ENCODE measurements around the gene S1PR2.
A peak's percentile ranks its signal among the peaks of the same experiment; 100 is the strongest.
"Not testable (repeated sequence)": the region's sequence is repeated elsewhere in the genome, so short reads cannot be mapped to it uniquely, and the experiment has no call there.

Gene S1PR2

GRCh38 chr19:10201176-10201575, 30.0 kb downstream of the S1PR2 start:
- H3K4me2 ChIP-seq (ENCODE audit: low read length, poor library complexity, severe bottlenecking): no peak overlapping the region
- H3K18ac ChIP-seq (ENCODE audit: low read depth in 1 of 2, low read length in 2 of 2): no peak overlapping the region
- no peak overlapping the region for H4K8ac ChIP-seq (ENCODE audit: low read length)
- peaks cover 1% of the 10 kb centered on the region for H3K4me1 ChIP-seq (ENCODE audit: control insufficient read depth, insufficient read depth, low read depth, low read length)
- no peak overlapping the region for H2BK12ac ChIP-seq (ENCODE audit: low read length in 2 of 2)
- no peaks in the 10 kb centered on the region for H3K79me1 ChIP-seq (replicated peaks; ENCODE audit: low read length, poor library complexity, severe bottlenecking)
- no peak overlapping the region for H3K4me3 ChIP-seq (ENCODE audit: insufficient read depth in 1 of 2, low read depth in 1 of 2, low read length in 2 of 2)
- H3K23ac ChIP-seq (ENCODE audit: low read length in 2 of 2): no peak overlapping the region
- H2BK5ac ChIP-seq (ENCODE audit: low read depth, low read length, poor library complexity, severe bottlenecking): no peak overlapping the region
- H3K36me3 ChIP-seq (ENCODE audit: control insufficient read depth in 1 of 2, insufficient read depth in 2 of 2, low read depth in 1 of 2, low read length in 2 of 2): no peaks in the 10 kb centered on the region
- H2AK5ac ChIP-seq (ENCODE audit: low read length, severe bottlenecking): no peak overlapping the region
- H3K4ac ChIP-seq (ENCODE audit: low read depth in 1 of 2, low read length in 2 of 2): no peak overlapping the region
- H3K27me3 ChIP-seq (ENCODE audit: control insufficient read depth in 1 of 2, insufficient read depth in 1 of 2, low read length in 2 of 2): no peaks in the 10 kb centered on the region
- 66% methylated on average over 3 of the region's 3 CpGs for WGBS
- H3K9me3 ChIP-seq (ENCODE audit: control insufficient read depth, low read length): no peaks in the 10 kb centered on the region
- no peak overlapping the region for H3K9ac ChIP-seq (ENCODE audit: low read length)
- H2AFZ ChIP-seq (ENCODE audit: low read depth, low read length): no peak overlapping the region
- no peak overlapping the region for H2BK15ac ChIP-seq (ENCODE audit: low read depth, poor library complexity, severe bottlenecking)
- H3K27ac ChIP-seq (ENCODE audit: low read length, poor library complexity, severe bottlenecking): no peak overlapping the region
- no peak overlapping the region for H4K91ac ChIP-seq (ENCODE audit: low read length)
- DNase-seq: no peak
- no peak overlapping the region for H3K14ac ChIP-seq (ENCODE audit: low read length in 2 of 2)
- no peak overlapping the region for H2BK120ac ChIP-seq (ENCODE audit: low read depth, low read length)

- not testable (repeated sequence) for DNase-seq; H3K4ac ChIP-seq (ENCODE audit: low read depth in 1 of 2, low read length in 2 of 2); H2BK15ac ChIP-seq (ENCODE audit: low read depth, poor library complexity, severe bottlenecking); H3K4me1 ChIP-seq (ENCODE audit: control insufficient read depth, insufficient read depth, low read depth, low read length); H3K9me3 ChIP-seq (ENCODE audit: control insufficient read depth, low read length); H2AFZ ChIP-seq (ENCODE audit: low read depth, low read length); H3K27me3 ChIP-seq (ENCODE audit: control insufficient read depth in 1 of 2, insufficient read depth in 1 of 2, low read length in 2 of 2); H3K36me3 ChIP-seq (ENCODE audit: control insufficient read depth in 1 of 2, insufficient read depth in 2 of 2, low read depth in 1 of 2, low read length in 2 of 2); H3K27ac ChIP-seq (ENCODE audit: low read length, poor library complexity, severe bottlenecking); H4K91ac ChIP-seq (ENCODE audit: low read length); H3K18ac ChIP-seq (ENCODE audit: low read depth in 1 of 2, low read length in 2 of 2); H3K4me2 ChIP-seq (ENCODE audit: low read length, poor library complexity, severe bottlenecking); H3K79me1 ChIP-seq (replicated peaks; ENCODE audit: low read length, poor library complexity, severe bottlenecking); H3K4me3 ChIP-seq (ENCODE audit: insufficient read depth in 1 of 2, low read depth in 1 of 2, low read length in 2 of 2); H2BK120ac ChIP-seq (ENCODE audit: low read depth, low read length); H2BK12ac ChIP-seq (ENCODE audit: low read length in 2 of 2); H4K8ac ChIP-seq (ENCODE audit: low read length); H3K23ac ChIP-seq (ENCODE audit: low read length in 2 of 2); H3K9ac ChIP-seq (ENCODE audit: low read length); H3K14ac ChIP-seq (ENCODE audit: low read length in 2 of 2); H2AK5ac ChIP-seq (ENCODE audit: low read length, severe bottlenecking); H2BK5ac ChIP-seq (ENCODE audit: low read depth, low read length, poor library complexity, severe bottlenecking)
- WGBS: 89% methylated on average over 15 of the region's 15 CpGs
Measured at GRCh38 chr19:10200101-10200500, 31.0 kb downstream of the S1PR2 start.

- H3K4me1 ChIP-seq (ENCODE audit: control insufficient read depth, insufficient read depth, low read depth, low read length); H3K23ac ChIP-seq (ENCODE audit: low read length in 2 of 2); H3K36me3 ChIP-seq (ENCODE audit: control insufficient read depth in 1 of 2, insufficient read depth in 2 of 2, low read depth in 1 of 2, low read length in 2 of 2); H2BK5ac ChIP-seq (ENCODE audit: low read depth, low read length, poor library complexity, severe bottlenecking); H3K14ac ChIP-seq (ENCODE audit: low read length in 2 of 2); H2AK5ac ChIP-seq (ENCODE audit: low read length, severe bottlenecking); H3K9me3 ChIP-seq (ENCODE audit: control insufficient read depth, low read length); H2BK120ac ChIP-seq (ENCODE audit: low read depth, low read length); H2BK12ac ChIP-seq (ENCODE audit: low read length in 2 of 2); H3K27ac ChIP-seq (ENCODE audit: low read length, poor library complexity, severe bottlenecking); H2AFZ ChIP-seq (ENCODE audit: low read depth, low read length); H3K4me2 ChIP-seq (ENCODE audit: low read length, poor library complexity, severe bottlenecking); H2BK15ac ChIP-seq (ENCODE audit: low read depth, poor library complexity, severe bottlenecking); H3K18ac ChIP-seq (ENCODE audit: low read depth in 1 of 2, low read length in 2 of 2); H3K4ac ChIP-seq (ENCODE audit: low read depth in 1 of 2, low read length in 2 of 2); DNase-seq; H3K27me3 ChIP-seq (ENCODE audit: control insufficient read depth in 1 of 2, insufficient read depth in 1 of 2, low read length in 2 of 2); H3K79me1 ChIP-seq (replicated peaks; ENCODE audit: low read length, poor library complexity, severe bottlenecking); H4K91ac ChIP-seq (ENCODE audit: low read length); H4K8ac ChIP-seq (ENCODE audit: low read length): not testable (repeated sequence)
- Histone ChIP-seq H3K9ac (ENCODE audit: low read length) (peak overlapping the region; percentile 79), H3K4me3 (ENCODE audit: insufficient read depth in 1 of 2, low read depth in 1 of 2, low read length in 2 of 2) (peak overlapping the region in 1 of 2 experiments; percentile 68)
- WGBS: 88% methylated on average over 7 of the region's 11 CpGs
Measured at GRCh38 chr19:10198889-10199644, 32.1 kb downstream of the S1PR2 start.

GRCh38 chr19:10195199-10195519, 36.0 kb downstream of the S1PR2 start:
- 33% methylated on average over 4 of the region's 6 CpGs for WGBS
- Histone ChIP-seq H3K9ac (ENCODE audit: low read length) (peak overlapping the region; percentile 86), H2BK5ac (ENCODE audit: low read depth, low read length, poor library complexity, severe bottlenecking) (no peak overlapping the region), H2BK120ac (ENCODE audit: low read depth, low read length) (no peak overlapping the region), H3K4me2 (ENCODE audit: low read length, poor library complexity, severe bottlenecking) (peak overlapping the region; percentile 57), H3K4me1 (ENCODE audit: control insufficient read depth, insufficient read depth, low read depth, low read length) (peaks cover 8% of the 10 kb centered on the region), H2AK5ac (ENCODE audit: low read length, severe bottlenecking) (no peak overlapping the region), H2BK12ac (ENCODE audit: low read length in 2 of 2) (no peak overlapping the region), H3K9me3 (ENCODE audit: control insufficient read depth, low read length) (no peaks in the 10 kb centered on the region), H2AFZ (ENCODE audit: low read depth, low read length) (peak overlapping the region; percentile 8), H3K4ac (ENCODE audit: low read depth in 1 of 2, low read length in 2 of 2) (peak overlapping the region in 1 of 2 experiments; percentile 71), H3K23ac (ENCODE audit: low read length in 2 of 2) (no peak overlapping the region), H3K18ac (ENCODE audit: low read depth in 1 of 2, low read length in 2 of 2) (no peak overlapping the region), H4K91ac (ENCODE audit: low read length) (no peak overlapping the region), H4K8ac (ENCODE audit: low read length) (no peak overlapping the region), H3K4me3 (ENCODE audit: insufficient read depth in 1 of 2, low read depth in 1 of 2, low read length in 2 of 2) (peak overlapping the region; percentile 96), H3K14ac (ENCODE audit: low read length in 2 of 2) (no peak overlapping the region), H3K36me3 (ENCODE audit: control insufficient read depth in 1 of 2, insufficient read depth in 2 of 2, low read depth in 1 of 2, low read length in 2 of 2) (peaks cover 0 to 4% of the 10 kb centered on the region in 2 experiments), H3K27me3 (ENCODE audit: control insufficient read depth in 1 of 2, insufficient read depth in 1 of 2, low read length in 2 of 2) (no peaks in the 10 kb centered on the region), H3K27ac (ENCODE audit: low read length, poor library complexity, severe bottlenecking) (peak overlapping the region; percentile 14), H3K79me1 (replicated peaks; ENCODE audit: low read length, poor library complexity, severe bottlenecking) (no peaks in the 10 kb centered on the region), H2BK15ac (ENCODE audit: low read depth, poor library complexity, severe bottlenecking) (no peak overlapping the region)
- no peak for DNase-seq
